ENCODE results near the gene GCFC2.

Gene GCFC2

GRCh38 chr2:75616406-75616805, 94.3 kb downstream of the GCFC2 start:
- Histone ChIP-seq H3K36me3 (ENCODE audit: insufficient read depth, insufficient read length, low read length) (no peaks in the 10 kb centered on the region), H3K27me3 (ENCODE audit: insufficient read depth, insufficient read length) (no peaks in the 10 kb centered on the region), H3K9ac (ENCODE audit: insufficient read length, low read depth) (no peak overlapping the region), H3K9me3 (ENCODE audit: insufficient read depth, low read length) (no peaks in the 10 kb centered on the region; the same call in 1 of the 2 replicates), H3K4me3 (ENCODE audit: insufficient read length, low read depth) (no peak overlapping the region), H3K4me1 (ENCODE audit: insufficient read depth, insufficient read length) (no peaks in the 10 kb centered on the region)
- no peak for DNase-seq (ENCODE audit: low read depth, low spot score)
- TF ChIP-seq SUZ12 (IDR thresholded peaks at IDR 0.05; ENCODE audit: extremely low read depth, insufficient read depth, insufficient read length): no peak
- TF ChIP-seq ZNF274 (IDR thresholded peaks at IDR 0.05; ENCODE audit: low read depth, low read length): no peak
- TF ChIP-seq YY1 (IDR thresholded peaks at IDR 0.05; ENCODE audit: insufficient read depth, insufficient read length): no peak

GRCh38 chr2:75614162-75614651, 96.5 kb downstream of the GCFC2 start:
- no peak for TF ChIP-seq ZNF274 (IDR thresholded peaks at IDR 0.05; ENCODE audit: low read depth, low read length)
- no peak for TF ChIP-seq YY1 (IDR thresholded peaks at IDR 0.05; ENCODE audit: insufficient read depth, insufficient read length)
- no peak for TF ChIP-seq SUZ12 (IDR thresholded peaks at IDR 0.05; ENCODE audit: extremely low read depth, insufficient read depth, insufficient read length)
- Histone ChIP-seq H3K36me3 (ENCODE audit: insufficient read depth, insufficient read length, low read length) (no peaks in the 10 kb centered on the region), H3K9me3 (ENCODE audit: insufficient read depth, low read length) (no peaks in the 10 kb centered on the region; the same call in 1 of the 2 replicates), H3K4me3 (ENCODE audit: insufficient read length, low read depth) (no peak overlapping the region), H3K9ac (ENCODE audit: insufficient read length, low read depth) (no peak overlapping the region), H3K4me1 (ENCODE audit: insufficient read depth, insufficient read length) (no peaks in the 10 kb centered on the region), H3K27me3 (ENCODE audit: insufficient read depth, insufficient read length) (no peaks in the 10 kb centered on the region)
- no peak for DNase-seq (ENCODE audit: low read depth, low spot score)

- no peaks in the 10 kb centered on the region; the same call in 1 of the 2 replicates for H3K9me3 ChIP-seq (ENCODE audit: insufficient read depth, low read length)
- H3K4me3 ChIP-seq (ENCODE audit: insufficient read length, low read depth): no peak overlapping the region
- no peak for TF ChIP-seq YY1 (IDR thresholded peaks at IDR 0.05; ENCODE audit: insufficient read depth, insufficient read length)
- no peak for TF ChIP-seq ZNF274 (IDR thresholded peaks at IDR 0.05; ENCODE audit: low read depth, low read length)
- no peaks in the 10 kb centered on the region for H3K36me3 ChIP-seq (ENCODE audit: insufficient read depth, insufficient read length, low read length)
- DNase-seq (ENCODE audit: low read depth, low spot score): no peak
- no peak overlapping the region for H3K9ac ChIP-seq (ENCODE audit: insufficient read length, low read depth)
- no peaks in the 10 kb centered on the region for H3K27me3 ChIP-seq (ENCODE audit: insufficient read depth, insufficient read length)
- no peaks in the 10 kb centered on the region for H3K4me1 ChIP-seq (ENCODE audit: insufficient read depth, insufficient read length)
Measured at GRCh38 chr2:75612862-75613243, 97.9 kb downstream of the GCFC2 start.
